Stimulated activated CD8-positive, alpha-beta memory T cell treated with anti-CD3 and anti-CD28 coated beads, Interleukin-12 subunit alpha, Interleukin-12 subunit beta, amount 100 ng/mL, for 24 hours (primary cell): Measurements from ENCODE around the gene SMPD4.
"Not testable (repeated sequence)": the region's sequence is repeated elsewhere in the genome, so short reads cannot be mapped to it uniquely, and the experiment has no call there.

Source experiments
- DNase-seq: peaks from one replicate; pipeline ENCODE4 v3.0.0-alpha.2; 2020; ENCODE audit errors: extremely low read depth

Gene SMPD4

GRCh38 chr2:130159376-130159775 lies 22.0 kb downstream of the SMPD4 start:
- not testable (repeated sequence) for DNase-seq

- DNase-seq: no peak
Observed at GRCh38 chr2:130158631-130159030, 22.8 kb downstream of the SMPD4 start.

GRCh38 chr2:130157825-130158514 lies 23.4 kb downstream of the SMPD4 start:
- DNase-seq: not testable (repeated sequence)

- not testable (repeated sequence) for DNase-seq
Observed at GRCh38 chr2:130157354-130157753, 24.0 kb downstream of the SMPD4 start.

DNA sequence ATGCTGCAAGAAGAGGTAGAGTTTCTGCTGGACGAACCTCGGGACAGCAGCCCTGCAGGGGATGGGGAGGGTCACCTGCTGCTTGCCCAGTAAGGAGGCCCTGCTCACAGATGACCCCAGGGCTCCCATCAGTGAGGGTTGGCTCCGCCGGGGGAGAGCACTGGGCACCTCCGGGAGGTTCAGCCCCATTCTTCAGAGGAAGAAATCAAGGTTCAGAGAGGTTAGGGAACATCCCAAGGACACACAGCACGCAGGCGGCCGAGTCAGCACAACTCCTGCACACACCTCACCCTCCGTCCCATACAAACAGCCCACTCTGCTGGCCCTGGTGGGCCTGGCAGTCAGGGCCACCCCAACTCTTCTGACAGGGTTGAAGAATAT lies 24.8 kb downstream of the SMPD4 start:
- DNase-seq: no peak

DNA sequence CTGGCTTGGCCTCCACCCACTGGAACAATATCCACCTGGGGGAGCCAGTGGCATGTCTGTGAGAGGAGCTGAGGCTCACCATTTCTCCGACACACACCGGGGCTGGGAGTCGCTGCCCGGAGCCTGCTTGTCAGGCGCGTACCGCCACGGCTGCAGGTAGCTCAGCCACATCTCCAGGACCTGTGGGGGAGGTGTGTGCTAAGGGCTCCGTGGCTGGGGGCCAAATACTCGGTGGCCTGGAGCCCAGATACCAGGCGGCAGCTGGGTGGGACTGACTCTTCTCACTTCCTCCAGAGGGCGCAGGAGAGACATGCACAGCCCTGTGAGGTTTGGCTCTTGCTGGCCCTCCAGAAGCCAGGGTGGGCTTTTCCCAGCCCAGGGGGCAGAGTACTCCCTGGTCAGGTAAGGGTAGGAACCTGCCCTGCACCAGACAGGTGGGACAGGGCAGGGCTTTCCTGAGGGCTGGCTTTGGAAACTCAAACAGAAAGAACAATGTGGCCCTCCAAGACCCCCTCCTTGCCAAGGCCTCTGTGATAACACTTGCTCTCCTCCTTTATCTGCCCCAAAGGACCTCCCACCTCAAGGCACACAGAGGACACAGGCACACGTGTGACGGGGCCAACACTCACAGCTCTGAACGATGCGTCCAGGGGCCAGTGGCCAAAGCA lies 25.3 kb downstream of the SMPD4 start:
- DNase-seq: not testable (repeated sequence)

GRCh38 chr2:130154773-130155765 lies 26.3 kb downstream of the SMPD4 start:
- DNase-seq: no peak

DNA sequence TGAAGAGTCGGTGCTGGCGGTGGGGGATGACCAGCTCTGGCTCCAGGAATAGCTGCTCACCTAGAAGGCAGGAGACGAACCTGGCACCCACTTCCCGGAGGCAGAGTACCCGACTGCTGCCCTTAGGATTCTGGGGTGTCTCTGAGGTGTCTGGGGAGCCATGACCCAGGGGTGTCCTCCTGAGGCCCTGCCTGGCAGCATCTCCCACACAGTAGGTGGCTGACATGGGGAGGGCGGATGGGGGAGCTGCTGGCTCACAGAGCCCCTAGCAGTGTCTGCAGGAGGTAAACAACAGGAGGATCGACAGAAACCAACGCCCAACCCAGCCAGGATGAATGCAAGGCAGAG lies 27.0 kb downstream of the SMPD4 start:
- DNase-seq: not testable (repeated sequence)

DNA sequence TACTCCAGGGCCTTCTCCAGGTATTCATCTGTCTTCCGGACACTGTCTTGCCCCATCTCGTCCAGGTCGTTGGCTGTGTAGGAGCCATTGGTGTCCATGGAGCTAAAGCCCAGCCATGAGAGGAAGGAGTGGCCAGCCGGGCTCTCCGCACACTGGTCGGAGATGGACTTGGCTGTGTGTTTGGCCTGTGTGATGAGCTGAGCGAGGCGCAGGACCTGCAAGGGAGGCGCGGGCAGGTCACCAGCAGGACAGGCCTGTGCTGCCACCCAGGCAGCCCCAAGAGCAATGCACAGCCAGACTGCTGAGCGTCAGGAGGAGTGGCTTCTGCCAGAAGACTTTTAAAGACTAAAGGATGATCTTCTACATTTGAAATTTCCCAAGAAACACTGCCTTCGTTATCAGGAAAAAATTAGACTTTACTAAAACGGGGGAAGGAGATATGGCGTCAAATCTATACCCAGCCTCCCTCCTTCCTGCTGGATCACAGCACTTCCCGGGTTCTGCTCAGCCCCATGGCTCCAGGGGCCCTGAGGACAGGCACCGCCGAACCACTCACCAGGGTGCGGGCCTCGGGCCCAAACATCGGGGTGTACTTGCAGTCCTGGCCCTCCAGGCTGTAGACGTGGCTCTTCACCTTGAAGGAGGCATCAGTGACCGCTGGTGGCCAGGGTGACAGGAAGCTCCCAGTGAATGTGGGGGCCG lies 27.5 kb downstream of the SMPD4 start:
- DNase-seq: not testable (repeated sequence)

- no peak for DNase-seq
Observed at GRCh38 chr2:130152816-130153595, 28.4 kb downstream of the SMPD4 start.

- not testable (repeated sequence) for DNase-seq
Observed at GRCh38 chr2:130152136-130152815, 29.1 kb downstream of the SMPD4 start.

DNA sequence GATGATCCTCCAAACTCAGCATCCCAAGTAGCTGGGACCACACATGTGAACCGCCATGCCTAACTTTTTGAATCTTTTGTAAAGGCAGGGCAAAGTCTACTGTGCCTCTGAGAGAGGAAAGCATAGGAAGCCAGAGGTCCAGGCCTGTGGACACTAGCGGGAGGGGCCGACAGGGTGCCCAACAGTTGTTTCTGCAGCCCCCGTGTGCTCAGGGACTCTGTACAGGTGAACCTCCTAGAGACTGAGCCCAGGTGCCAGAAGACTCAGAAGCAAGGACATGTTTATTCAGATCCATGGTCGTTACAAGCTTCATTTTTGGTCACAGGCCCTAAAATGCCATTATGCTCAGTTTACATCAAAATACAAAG lies 30.3 kb downstream of the SMPD4 start:
- not testable (repeated sequence) for DNase-seq

DNA sequence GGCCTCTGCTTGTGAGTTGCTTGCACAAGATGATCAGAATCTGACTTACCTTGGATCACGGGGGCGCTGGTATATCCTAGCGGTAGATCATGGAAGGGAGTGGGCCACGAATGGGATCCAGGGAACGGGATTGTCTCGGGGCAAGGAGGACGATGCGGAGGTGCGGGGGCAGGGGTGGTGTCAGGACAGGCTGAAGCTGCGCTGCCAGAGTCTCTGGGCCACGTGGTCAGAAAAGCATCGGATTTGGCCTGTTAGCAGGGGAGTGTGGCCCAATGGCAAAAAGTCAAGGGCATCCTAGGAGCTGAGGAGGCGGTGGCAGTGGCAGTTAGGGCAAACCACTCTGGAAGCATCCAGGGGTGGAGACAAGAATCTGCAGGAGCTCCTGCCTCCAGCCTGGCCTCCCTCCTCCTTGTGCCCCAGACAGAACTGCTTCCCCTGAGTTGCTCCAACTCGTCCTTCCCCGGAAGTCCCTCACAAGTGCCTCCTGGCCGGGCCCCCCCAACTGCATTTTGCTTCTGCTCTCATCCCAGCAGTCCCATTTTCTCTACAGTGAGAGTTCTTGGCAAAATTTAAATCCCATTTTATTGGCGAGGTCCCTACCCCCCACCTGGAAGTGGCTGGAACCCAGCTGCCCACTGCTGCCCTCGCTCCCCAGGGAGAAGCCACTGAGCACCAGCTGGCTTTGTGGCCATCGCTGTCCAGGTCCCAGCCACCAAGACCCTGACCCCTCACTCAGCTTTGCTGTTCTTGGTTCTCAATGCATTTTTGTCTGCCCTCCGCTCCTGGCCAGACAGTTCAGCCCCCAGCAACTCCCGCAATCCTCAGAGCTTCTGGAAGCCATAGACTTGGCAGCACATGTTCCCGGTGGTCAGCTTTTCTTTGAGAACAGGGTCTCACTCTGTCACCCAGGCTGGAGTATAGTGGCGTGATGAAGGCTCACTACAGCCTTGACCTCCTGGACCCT lies 30.9 kb downstream of the SMPD4 start:
- DNase-seq: no peak

GRCh38 chr2:130148515-130148914 lies 32.9 kb downstream of the SMPD4 start:
- not testable (repeated sequence) for DNase-seq

DNA sequence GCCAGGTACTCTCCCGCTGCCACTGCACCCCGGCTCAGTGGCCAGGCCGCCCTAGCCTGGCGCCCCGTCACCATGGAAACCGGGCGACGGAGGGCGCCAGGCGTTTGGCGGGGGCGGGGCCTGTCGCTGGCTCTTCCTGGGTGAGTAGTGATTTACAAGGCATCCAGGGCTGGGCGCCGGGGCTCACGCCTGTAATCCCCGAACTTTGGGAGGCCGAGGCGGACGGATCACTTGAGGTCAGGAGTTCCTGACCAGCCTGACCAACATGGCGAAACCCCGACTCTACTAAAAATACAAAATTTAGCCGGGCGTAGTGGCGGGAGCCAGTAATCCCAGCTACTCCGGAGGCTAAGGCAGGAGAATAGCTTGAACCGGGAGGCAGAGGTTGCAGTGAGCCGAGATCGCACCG lies 36.4 kb downstream of the SMPD4 start, which contains the start of gene CCDC74B:
Gene CCDC74B (minus strand): TSS at position 107 of the 409 bp plus-strand sequence. CDS start 116 bp downstream, outside the sequence.
- peak; percentile 20 for DNase-seq

- DNase-seq: not testable (repeated sequence)
Observed at GRCh38 chr2:130143266-130144039, 37.9 kb downstream of the SMPD4 start.

DNA sequence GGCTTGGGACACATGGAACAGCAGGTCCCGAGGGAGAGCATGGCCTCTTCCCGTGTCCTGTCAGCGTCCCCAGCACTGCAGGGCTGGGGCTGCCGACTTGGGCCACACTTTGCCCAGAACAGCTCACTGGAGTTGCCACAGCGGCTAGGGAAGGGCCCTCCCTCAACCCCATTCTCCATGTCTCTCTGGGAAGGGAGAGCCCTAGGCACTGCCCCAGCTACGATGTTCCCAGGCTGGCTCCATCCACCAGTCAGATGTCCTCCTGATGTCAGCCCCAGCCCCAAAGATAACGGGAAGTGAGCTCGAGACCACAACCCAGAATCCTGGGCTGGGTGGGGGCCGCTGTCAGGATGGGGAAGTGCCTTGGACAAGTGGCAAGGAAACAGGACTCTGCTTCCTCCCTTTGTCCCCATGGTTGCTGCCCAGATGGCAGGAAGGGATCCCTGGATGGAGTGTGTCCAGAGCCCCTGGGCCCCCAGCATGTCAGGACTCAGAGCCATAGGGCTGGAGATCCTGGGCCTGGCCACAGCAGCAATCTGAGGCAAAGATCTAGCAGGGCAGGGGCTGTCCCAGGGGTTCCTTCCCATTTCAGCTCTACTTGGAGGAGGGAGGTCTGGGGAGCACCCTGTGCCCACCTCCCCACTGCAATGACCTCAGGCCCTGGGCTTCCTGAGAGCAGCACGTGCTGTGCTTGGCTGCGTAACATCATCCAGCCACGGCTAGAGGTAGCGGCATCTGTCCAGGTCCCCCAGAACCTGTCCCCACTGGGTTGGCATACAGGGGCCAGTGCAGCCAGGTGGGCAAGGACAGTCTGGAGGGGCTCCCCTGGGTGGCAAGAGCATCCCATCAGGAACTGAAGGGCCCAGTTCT lies 38.8 kb downstream of the SMPD4 start:
- DNase-seq: not testable (repeated sequence)
